Colonic mucosa (tissue), 4 donors: ENCODE measurements around the gene NLRP9. TPM values are rescaled to one million over a fixed set of nuclear protein-coding genes. Genes with fewer than 3 reads are reported as not detected.

ENCODE experiments used
- DNase-seq: peaks from one replicate; pipeline ENCODE4 v3.0.0-alpha.2; 2020
- H3K27ac ChIP-seq: fragments of 200-600 bp; one replicate; pipeline ENCODE4 v1.8.0; 2021
- H3K27me3 ChIP-seq: fragments of 200-600 bp; one replicate; pipeline ENCODE4 v1.8.0; 2021
- H3K36me3 ChIP-seq: fragments of 200-600 bp; one replicate; pipeline ENCODE4 v1.8.0; 2021
- H3K4me1 ChIP-seq: fragments of 200-600 bp; one replicate; pipeline ENCODE4 v1.8.0; 2021; ENCODE audit warnings: mild to moderate bottlenecking
- H3K4me3 ChIP-seq: fragments of 200-600 bp; one replicate; pipeline ENCODE4 v1.8.0; 2021
- H3K9ac ChIP-seq, 2 donors: one replicate each; pipeline ENCODE4 v1.7.0; 2013; ENCODE audit warnings: control low read depth in 2 of 2, low read depth in 2 of 2, low read length in 2 of 2
- H3K9me3 ChIP-seq: fragments of 200-600 bp; one replicate; pipeline ENCODE4 v1.8.0; 2021
- CTCF ChIP-seq: fragments of 200-600 bp; IDR thresholded peaks from one replicate; pipeline ENCODE4 v1.8.0; 2022; ENCODE audit warnings: antibody characterized with exemption, mild to moderate bottlenecking
- intact Hi-C: fragments of 100-400 bp; cut with DNase I; formaldehyde crosslinking; loops from one replicate; pipeline ENCODE4 v1.14.1; 2022
- total RNA-seq, 2 donors: library from RNA; stranded (reverse); fragmentation: NEBNext Ultra II Directional in 1 of 2; extraction: Animal tissue kit (Norgen Biotek cat#: 25700) in 1 of 2; gene quantifications; one replicate each; pipeline ENCODE4 v1.2.1, GENCODE V29; 2021
- donor health status: healthy.
- donor health status: DM: no; HTN: no; CAD: no.
- donor health status: DM: no; HTN: no; CAD: no.

The NLRP9 gene
- total RNA-seq, 2 donors from 2014 or later = not detected

- intact Hi-C loops = no loop called here
Observed at GRCh38 chr19:55678121-55678671, 60.0 kb downstream of the NLRP9 start.

GRCh38 chr19:55677572-55678028 lies 60.6 kb downstream of the NLRP9 start:
- intact Hi-C loops = no loop called here
- Histone ChIP-seq H3K27ac (peak overlapping the region; percentile 66), H3K9me3 (no peaks in the 10 kb centered on the region), H3K4me1 (peaks cover 29% of the 10 kb centered on the region), H3K9ac (peak overlapping the region in 1 of 2 donors; percentile 99), H3K27me3 (no peaks in the 10 kb centered on the region), H3K36me3 (no peaks in the 10 kb centered on the region), H3K4me3 (peak overlapping the region; percentile 6)
- no peak for TF ChIP-seq CTCF
- DNase-seq = no peak

More at GRCh38 chr19:55678121-55678671, 60.0 kb downstream of the NLRP9 start:
- Histone ChIP-seq H3K27me3 (no peaks in the 10 kb centered on the region), H3K4me3 (no peak overlapping the region), H3K9ac (peak overlapping the region in 1 of 2 donors; percentile 99), H3K36me3 (no peaks in the 10 kb centered on the region), H3K4me1 (peaks cover 29% of the 10 kb centered on the region), H3K27ac (peak overlapping the region; percentile 66), H3K9me3 (no peaks in the 10 kb centered on the region)
- DNase-seq = no peak
- TF ChIP-seq CTCF = no peak

- intact Hi-C loops = no loop called here
- DNase-seq = no peak
- Histone ChIP-seq H3K27ac (peak overlapping the region; percentile 66), H3K27me3 (no peaks in the 10 kb centered on the region), H3K9me3 (no peaks in the 10 kb centered on the region), H3K36me3 (no peaks in the 10 kb centered on the region), H3K9ac (peak overlapping the region; percentile 4 to 99), H3K4me1 (peaks cover 26% of the 10 kb centered on the region), H3K4me3 (peak overlapping the region; percentile 6)
- TF ChIP-seq CTCF = no peak
Observed at GRCh38 chr19:55676889-55677505, 61.2 kb downstream of the NLRP9 start.

GRCh38 chr19:55676383-55676782 lies 61.8 kb downstream of the NLRP9 start:
- H3K4me1 ChIP-seq = peaks cover 26% of the 10 kb centered on the region
- no peaks in the 10 kb centered on the region for H3K36me3 ChIP-seq
- peak overlapping the region; percentile 65 for H3K4me3 ChIP-seq
- intact Hi-C loops = no loop called here
- H3K9ac ChIP-seq = peak overlapping the region in 1 of 2 donors; percentile 99
- H3K9me3 ChIP-seq = no peaks in the 10 kb centered on the region
- no peaks in the 10 kb centered on the region for H3K27me3 ChIP-seq
- DNase-seq = no peak
- H3K27ac ChIP-seq = peak overlapping the region; percentile 80
- no peak for TF ChIP-seq CTCF

- no peaks in the 10 kb centered on the region for H3K27me3 ChIP-seq
- DNase-seq = no peak
- peak overlapping the region; percentile 80 for H3K27ac ChIP-seq
- H3K9me3 ChIP-seq = no peaks in the 10 kb centered on the region
- H3K36me3 ChIP-seq = peaks cover 1% of the 10 kb centered on the region
- TF ChIP-seq CTCF = no peak
- H3K9ac ChIP-seq = peak overlapping the region; percentile 96 to 99
- intact Hi-C loops = no loop called here
- peak overlapping the region; percentile 65 for H3K4me3 ChIP-seq
- H3K4me1 ChIP-seq = peaks cover 26% of the 10 kb centered on the region
Observed at GRCh38 chr19:55675661-55676354, 62.4 kb downstream of the NLRP9 start.
